ENCODE results near the gene SERGEF. TPM values are rescaled to one million over a fixed set of nuclear protein-coding genes. Genes with fewer than 3 reads are reported as not detected.

The SERGEF gene
- total and polyA plus RNA-seq, 2 of the 13 experiments (the other 11 are each of a cell fraction or from before 2014, with no cell fraction given): 54.5 to 114 TPM

GRCh38 chr11:18012906-18013781 is at the start of gene SERGEF (continued):
- TF ChIP-seq, protein P1, sequence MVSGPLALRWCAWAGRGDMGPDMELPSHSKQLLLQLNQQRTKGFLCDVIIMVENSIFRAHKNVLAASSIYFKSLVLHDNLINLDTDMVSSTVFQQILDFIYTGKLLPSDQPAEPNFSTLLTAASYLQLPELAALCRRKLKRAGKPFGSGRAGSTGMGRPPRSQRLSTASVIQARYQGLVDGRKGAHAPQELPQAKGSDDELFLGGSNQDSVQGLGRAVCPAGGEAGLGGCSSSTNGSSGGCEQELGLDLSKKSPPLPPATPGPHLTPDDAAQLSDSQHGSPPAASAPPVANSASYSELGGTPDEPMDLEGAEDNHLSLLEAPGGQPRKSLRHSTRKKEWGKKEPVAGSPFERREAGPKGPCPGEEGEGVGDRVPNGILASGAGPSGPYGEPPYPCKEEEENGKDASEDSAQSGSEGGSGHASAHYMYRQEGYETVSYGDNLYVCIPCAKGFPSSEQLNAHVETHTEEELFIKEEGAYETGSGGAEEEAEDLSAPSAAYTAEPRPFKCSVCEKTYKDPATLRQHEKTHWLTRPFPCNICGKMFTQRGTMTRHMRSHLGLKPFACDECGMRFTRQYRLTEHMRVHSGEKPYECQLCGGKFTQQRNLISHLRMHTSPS (CRISPR knock-in tag; IDR thresholded peaks at IDR 0.05; ENCODE audit: low read depth): peak; percentile 33; the same call in 1 of the 2 replicates
- TF ChIP-seq ATF4 (CRISPR knock-in tag; IDR thresholded peaks at IDR 0.05) (peak in 1 of 2 experiments; percentile 20; a peak in 1 of 4 replicates), KLF13 (CRISPR knock-in tag; IDR thresholded peaks at IDR 0.05) (no peak), STAG1 (CRISPR knock-in tag; IDR thresholded peaks at IDR 0.05) (0 out of 2 replicates have a peak, but pooled peaks have one; percentile 5), KDM1A (CRISPR knock-in tag; IDR thresholded peaks at IDR 0.05) (no peak), FOXO4 (CRISPR knock-in tag; conservative IDR thresholded peaks at IDR 0.05) (peak; percentile 72; the same call in 1 of the 2 replicates), ZEB1 (IDR thresholded peaks at IDR 0.05; ENCODE audit: insufficient replicate concordance, low read depth) (no peak), KDM5A (IDR thresholded peaks at IDR 0.05; ENCODE audit: borderline replicate concordance, low read length) (peak; percentile 39; the same call in 1 of the 2 replicates), ZNF225 (CRISPR knock-in tag; IDR thresholded peaks at IDR 0.05) (0 out of 2 replicates have a peak, but pooled peaks have one; percentile 34), SIN3A (IDR thresholded peaks at IDR 0.05; ENCODE audit: borderline replicate concordance, low read depth, low read length) (peak; percentile 92; the same call in 1 of the 2 replicates), ZNF550 (CRISPR knock-in tag; IDR thresholded peaks at IDR 0.05; ENCODE audit: borderline replicate concordance) (no peak), PITX1 (CRISPR knock-in tag; IDR thresholded peaks at IDR 0.05) (no peak), HNRNPK (IDR thresholded peaks at IDR 0.05; ENCODE audit: low read depth, low read length, poor library complexity, severe bottlenecking) (peak; percentile 66), SRY (CRISPR knock-in tag; IDR thresholded peaks at IDR 0.05) (no peak), ZNF292 (CRISPR knock-in tag; IDR thresholded peaks at IDR 0.05; ENCODE audit: borderline replicate concordance, low read depth) (0 out of 2 replicates have a peak, but pooled peaks have one; percentile 25), TAF15 (IDR thresholded peaks at IDR 0.05; ENCODE audit: low read depth, low read length, poor library complexity, severe bottlenecking) (no peak), ZNF230 (CRISPR knock-in tag; IDR thresholded peaks at IDR 0.05) (0 out of 2 replicates have a peak, but pooled peaks have one; percentile 58), FOXK2 (IDR thresholded peaks at IDR 0.05) (no peak)
- TF ChIP-seq, protein P2, sequence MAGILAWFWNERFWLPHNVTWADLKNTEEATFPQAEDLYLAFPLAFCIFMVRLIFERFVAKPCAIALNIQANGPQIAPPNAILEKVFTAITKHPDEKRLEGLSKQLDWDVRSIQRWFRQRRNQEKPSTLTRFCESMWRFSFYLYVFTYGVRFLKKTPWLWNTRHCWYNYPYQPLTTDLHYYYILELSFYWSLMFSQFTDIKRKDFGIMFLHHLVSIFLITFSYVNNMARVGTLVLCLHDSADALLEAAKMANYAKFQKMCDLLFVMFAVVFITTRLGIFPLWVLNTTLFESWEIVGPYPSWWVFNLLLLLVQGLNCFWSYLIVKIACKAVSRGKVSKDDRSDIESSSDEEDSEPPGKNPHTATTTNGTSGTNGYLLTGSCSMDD (CRISPR knock-in tag; IDR thresholded peaks at IDR 0.05): no peak
- TF ChIP-seq, protein P3, sequence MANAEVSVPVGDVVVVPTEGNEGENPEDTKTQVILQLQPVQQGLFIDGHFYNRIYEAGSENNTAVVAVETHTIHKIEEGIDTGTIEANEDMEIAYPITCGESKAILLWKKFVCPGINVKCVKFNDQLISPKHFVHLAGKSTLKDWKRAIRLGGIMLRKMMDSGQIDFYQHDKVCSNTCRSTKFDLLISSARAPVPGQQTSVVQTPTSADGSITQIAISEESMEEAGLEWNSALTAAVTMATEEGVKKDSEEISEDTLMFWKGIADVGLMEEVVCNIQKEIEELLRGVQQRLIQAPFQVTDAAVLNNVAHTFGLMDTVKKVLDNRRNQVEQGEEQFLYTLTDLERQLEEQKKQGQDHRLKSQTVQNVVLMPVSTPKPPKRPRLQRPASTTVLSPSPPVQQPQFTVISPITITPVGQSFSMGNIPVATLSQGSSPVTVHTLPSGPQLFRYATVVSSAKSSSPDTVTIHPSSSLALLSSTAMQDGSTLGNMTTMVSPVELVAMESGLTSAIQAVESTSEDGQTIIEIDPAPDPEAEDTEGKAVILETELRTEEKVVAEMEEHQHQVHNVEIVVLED (CRISPR knock-in tag; IDR thresholded peaks at IDR 0.05; ENCODE audit: borderline replicate concordance): peak; percentile 72
